T follicular helper cell (primary cell): ENCODE results near the gene MT1X.
A peak's percentile ranks its signal among the peaks of the same experiment; 100 is the strongest.
"Not testable (repeated sequence)": the region's sequence is repeated elsewhere in the genome, so short reads cannot be mapped to it uniquely, and the experiment has no call there.

ENCODE experiments used
- DNase-seq: peaks from one replicate; pipeline ENCODE4 v3.0.0-alpha.2; 2020; ENCODE audit warnings: low read depth

MT1X gene

DNA sequence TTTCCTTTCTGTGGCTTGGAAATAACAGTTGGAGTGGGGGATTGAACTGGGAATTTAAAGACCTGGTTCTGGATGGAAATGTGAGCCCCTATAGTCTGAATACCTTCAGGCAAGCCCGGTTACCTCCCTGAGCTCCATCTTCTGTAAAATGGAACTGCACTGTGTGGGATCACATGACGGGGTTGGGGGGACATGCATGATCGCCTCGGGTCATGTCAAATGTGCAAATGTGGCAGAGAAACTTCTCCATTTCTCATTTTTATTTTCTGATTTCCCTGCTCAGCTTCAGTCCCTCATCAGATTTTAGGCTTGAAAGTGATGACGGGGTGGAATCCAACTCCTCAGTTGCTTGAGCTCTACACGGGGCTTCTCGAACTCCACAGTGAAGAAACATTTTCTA is 29.1 kb upstream of the MT1X start:
- DNase-seq, result no peak

DNA sequence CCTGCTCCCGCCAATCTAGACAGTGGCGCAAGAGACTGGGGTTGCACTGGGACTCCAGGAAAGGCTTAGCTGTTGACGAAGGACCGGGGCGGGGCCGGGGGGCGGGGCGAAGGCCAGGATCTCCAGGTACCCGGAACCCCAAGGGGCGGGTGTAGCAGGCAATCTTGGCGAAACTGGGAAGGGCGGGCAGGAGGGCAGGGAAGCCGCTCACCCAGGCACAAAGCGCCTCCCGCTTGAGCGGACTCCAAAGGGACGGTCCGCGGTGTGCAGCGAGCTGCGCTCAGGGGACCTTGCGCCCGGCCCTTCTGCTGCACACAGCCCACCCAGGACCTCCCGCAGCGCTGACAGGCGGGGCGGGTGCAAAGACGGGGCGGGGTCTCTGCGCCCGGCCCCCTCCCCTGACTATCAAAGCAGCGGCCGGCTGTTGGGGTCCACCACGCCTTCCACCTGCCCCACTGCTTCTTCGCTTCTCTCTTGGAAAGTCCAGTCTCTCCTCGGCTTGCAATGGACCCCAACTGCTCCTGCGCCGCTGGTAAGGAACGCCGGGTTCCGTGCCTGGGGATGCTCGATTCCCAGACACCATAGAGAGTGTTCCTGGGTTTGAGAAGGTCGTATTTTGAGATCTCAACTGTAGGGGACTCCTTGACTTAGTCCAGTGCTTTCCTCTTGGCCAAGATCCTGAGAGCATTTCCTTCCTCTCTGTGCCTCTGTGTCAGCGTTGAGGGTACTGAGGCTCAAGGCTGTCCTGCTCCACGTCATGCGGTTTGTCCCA is 24.5 kb upstream of the MT1X start, which contains the start of gene MT1F:
TSS of gene MT1F (plus strand) at position 405 of the 772 bp plus-strand sequence. CDS start at position 505, 100 bp downstream.
- DNase-seq, result peak; percentile 59

DNA sequence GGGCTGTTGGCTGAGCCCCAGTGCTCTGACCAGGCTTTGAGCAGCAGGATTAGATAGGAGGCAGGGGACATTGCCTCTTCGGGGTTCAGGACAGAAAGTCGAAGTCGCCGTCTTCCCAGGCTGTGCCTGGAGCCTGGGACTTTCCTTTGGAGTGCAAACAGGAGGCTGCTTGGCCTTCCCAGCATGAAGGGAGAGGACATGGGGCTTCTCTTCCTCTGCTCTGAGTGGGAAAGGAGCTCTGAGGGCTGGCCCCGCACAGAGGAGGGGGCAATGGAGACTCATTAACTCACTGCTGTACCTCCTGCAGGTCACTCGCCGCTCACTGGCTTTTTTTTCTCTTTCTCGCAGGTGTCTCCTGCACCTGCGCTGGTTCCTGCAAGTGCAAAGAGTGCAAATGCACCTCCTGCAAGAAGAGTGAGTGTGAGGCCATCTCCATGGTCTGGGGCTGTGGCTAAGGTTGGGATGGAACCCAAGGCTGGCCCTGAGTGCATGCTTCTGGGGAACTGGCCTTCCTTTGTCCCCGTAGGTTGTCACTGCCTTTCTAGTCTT is 23.9 kb upstream of the MT1X start:
- no peak for DNase-seq

DNA sequence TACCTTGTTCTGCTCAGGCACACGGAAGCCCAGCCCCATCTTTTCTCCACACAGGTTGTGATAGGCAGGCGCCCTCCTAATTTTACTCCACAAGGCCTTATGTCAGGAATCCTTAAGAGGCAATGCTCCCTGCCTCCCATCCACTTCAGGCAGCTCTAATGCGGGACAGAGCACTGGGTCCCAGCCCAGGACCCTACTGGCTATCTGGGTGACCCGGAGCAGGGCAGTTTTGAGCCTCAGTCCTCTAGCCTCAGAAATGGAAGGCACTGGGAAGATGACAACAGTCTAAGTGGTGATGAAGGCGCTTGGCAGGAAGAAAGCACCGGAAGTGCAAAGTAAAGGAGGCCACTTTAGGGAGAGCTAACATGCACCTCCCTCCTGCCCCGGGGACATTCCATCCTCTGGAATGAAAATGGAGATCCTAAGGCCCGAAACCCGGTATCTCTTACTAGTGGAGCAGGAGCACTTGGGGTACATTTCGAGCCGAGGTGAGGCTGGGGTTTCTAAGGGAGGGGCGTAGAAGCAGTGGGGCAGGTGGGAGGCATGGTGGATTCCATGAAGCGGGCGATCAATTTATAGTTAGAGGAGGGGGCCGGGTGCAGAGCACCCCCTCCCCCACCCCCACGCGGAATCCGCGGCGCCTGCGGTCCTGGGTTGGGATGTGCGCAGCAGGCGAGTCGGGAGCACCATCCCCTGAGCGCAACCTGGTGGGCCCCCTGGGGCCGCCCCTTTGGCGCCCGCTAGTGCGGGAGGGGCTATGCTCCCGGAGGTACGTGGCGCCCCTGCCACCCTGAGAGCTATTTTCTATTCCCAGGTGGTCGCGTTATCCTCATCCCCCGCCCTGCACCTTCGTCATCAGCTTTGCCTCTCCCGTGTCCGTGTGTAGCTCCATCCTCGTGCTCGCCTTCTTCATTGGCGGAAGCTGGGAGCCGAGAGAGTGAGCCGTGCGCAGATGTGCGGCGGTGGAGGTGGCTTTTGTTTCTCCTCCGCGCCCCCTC is 19.6 kb upstream of the MT1X start:
- no peak for DNase-seq

DNA sequence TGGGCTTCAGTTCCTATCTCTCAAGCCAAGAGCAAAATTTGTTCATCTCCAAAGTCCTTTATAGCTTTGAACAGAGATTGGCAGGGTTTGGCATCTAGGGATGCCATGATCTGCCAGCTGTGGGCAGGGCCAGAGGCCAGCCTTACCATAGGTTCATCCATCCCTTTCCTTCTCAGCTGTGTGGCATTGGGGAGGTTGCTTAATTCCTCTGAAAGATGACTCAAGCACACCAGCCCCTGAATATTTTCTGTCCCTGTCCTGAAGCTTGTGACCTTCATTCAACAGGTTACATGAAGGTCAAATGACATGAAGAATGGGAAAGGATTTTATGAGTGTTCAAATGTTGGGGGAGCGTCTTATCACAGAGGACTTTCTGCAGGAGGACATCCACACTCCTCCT is 17.8 kb upstream of the MT1X start:
- no peak for DNase-seq

DNA sequence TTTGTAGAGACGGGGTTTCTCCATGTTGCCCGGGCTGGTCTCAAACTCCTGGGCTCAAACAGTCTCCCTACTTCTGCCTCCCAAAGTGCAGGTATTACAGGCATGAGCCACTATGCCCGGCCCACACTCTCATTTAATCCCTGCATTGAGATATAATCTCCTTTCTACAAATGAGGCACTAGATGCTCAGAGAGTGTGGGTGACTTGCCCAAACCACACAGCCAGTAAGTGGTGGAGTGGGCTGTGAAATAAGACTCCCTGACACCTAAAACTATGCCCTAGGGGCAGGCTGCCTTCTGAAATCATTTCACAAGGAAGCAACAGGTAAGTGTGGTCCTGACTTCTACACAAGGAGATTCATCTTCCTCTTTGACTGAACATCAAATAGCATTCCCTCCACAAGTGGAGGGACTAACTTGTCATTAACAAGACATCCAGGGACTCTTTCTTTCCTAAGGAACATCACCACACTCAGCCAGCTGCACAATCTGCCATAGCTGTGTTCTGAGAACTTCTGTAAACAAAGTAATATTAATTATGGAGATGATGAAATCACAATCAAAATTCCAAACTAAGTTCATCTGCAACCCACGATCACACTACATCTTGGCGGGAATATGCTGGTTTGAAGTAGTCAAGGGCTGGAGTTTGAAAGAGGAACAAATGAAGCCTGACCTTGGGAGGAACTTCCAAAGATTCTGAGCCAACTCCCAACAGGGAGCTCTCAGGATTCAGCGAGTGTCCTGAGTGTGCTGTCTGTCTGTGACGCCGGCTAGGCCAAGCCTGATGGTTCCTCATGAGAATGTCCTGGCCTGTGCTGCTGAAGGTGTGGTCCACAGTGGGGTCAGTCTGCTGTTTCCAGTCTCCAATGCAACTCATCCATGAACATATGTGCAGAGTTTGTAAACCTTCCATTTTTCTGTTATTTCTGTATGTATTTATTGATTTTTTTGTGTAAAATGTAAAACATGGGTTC is 16.7 kb upstream of the MT1X start:
- DNase-seq, result not testable (repeated sequence)

DNA sequence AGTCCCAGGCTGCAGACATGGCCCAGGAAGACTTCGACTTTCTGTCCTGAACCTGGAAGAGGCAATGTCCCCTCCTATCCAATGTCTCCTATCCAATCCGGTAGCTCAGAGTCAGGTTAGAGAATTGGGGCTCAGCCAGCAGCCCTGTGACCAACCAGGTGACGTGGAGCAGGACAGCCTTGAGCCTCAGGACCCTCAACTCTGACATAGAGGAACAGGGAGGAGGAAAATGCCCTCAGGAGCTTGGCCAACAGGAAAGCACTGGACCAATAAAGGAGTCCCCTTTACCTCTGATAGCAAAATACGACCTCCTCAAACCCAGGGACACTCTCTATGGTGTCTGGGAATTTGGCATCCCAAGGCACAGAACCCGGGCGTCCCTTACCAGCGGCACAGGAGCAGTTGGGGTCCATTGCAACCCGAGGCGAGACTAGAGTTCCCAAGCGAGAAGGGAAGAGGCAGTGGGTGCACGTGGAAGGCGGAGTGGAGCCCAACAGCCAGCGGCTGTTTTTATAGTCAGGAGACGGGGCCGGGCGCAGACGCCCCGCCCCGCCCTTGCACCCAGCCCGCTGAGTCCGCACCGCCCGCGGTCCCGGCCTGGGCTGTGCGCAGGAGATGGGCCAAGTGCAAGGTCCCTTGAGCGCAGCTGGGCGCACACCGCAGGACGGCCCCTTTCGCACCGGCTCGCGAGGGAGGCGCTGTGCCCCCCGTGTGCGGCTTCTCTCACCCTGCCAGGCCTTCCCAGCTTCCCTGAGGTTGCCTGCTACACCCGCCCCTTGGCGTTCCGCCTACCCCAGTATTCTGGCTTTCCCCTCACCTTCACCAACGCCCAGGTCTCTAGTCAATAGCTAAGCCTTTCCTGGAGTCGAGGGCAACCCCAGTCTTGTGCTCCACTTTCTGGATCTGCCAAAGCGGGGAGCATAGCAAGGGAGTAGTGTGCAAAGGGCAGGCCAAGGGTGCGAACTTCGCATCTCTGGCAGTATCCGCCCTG is 14.4 kb upstream of the MT1X start, which contains the start of gene MT1G:
TSS of gene MT1G (minus strand) at position 485 of the 991 bp plus-strand sequence. CDS start at position 413, 72 bp downstream.
- no peak for DNase-seq

DNA sequence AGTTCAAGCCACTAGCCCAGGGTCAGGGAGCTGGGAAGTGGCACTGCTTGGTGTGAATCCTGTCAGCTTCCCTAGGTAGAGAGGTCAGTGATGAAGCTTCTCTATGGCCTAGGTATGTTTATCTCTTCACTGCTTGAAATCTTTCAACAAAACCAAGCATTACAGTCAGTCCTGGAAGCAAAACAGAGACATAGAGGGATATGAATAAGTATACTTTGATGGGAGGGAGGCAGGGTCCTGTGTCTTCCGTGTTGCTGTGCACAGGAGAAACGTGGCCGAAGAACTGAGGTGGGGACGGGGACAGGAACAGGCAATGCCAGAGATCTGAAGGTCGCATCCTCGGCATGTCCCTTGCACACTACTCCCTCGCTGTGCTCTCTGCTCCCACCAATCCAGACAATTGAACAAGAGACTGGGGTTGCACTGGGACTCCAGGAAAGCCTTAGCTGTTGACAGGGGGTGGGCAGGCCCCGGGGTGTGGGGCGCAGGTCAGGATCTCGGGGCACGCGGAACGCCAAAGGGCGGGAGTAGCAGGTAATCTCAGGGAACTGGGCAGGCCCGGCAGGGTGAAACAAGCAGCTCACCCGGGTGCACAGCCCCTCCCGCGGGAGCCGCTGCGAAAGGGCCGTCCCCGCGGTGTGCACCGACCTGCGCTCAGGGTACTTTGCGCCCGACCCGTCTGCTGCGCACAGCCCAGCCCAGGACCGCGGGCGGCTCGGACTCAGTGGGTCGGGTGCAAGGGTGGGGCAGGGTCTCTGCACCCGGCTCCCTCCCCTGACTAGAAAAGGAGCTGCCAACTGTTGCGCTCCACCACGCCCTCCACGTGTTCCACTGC is 13.0 kb upstream of the MT1X start, which contains the start of gene MT1H:
TSS of gene MT1H (plus strand) at position 810 of the 835 bp plus-strand sequence. CDS start 71 bp downstream, outside the sequence.
- no peak for DNase-seq

DNA sequence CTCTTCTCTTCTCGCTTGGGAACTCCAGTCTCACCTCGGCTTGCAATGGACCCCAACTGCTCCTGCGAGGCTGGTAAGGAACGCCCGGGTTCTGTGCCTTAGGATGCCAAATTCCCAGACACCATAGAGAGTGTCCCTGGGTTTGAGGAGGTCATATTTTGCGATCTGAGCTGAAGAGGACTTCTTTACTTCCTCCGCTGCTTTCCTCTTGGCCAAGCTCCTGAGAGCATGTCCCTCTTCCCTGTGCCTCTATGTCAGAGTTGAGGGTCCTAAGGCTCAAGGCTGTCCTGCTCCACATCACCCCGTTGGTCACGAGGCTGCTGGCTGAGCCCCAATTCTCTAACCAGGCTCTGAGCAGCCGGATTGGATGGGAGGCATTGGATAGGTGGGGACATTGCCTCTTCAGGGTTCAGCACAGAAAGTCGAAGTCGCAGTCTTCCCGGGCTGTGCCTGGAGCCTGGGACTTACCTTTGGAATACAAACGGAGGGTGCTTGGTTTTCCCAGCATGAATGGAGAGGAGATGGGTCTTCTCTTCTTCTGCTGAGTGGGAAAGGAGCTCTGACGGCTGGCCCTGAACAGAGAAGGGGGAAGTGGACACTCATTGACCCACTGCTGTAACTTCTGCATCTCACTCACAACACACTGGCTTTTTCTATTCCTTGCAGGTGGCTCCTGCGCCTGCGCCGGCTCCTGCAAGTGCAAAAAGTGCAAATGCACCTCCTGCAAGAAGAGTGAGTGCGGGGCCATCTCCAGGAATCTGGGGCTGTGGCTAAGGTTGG is 12.2 kb upstream of the MT1X start:
- no peak for DNase-seq

DNA sequence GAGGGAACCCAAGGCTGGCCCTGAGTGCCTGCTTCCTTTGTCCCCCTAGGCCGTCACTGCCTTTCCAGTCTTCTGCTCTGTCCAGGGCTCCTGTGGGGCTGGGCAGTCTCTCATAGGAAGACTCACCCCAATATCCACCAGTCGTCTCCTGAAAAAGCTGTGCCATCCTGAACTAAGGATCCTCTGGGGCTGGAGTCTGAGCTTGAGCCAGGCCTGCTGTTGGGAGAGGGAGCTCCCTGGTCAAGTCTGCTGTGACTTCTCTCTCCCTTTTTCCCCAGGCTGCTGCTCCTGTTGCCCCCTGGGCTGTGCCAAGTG is 11.7 kb upstream of the MT1X start:
- no peak for DNase-seq

DNA sequence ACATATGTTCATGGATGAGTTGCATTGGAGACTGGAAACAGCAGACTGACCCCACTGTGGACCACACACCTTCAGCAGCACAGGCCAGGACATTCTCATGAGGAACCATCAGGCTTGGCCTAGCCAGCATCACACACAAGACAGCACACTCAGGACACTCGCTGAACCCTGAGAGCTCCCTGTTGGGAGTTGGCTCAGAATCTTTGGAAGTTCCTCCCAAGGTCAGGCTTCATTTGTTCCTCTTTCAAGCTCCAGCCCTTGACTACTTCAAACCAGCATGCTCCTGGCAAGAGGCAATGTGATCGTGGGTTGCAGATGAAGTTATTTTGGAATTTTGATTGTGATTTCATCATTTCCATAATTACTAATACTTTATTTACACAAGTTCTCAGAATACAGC is 10.6 kb upstream of the MT1X start:
- DNase-seq, result not testable (repeated sequence)

DNA sequence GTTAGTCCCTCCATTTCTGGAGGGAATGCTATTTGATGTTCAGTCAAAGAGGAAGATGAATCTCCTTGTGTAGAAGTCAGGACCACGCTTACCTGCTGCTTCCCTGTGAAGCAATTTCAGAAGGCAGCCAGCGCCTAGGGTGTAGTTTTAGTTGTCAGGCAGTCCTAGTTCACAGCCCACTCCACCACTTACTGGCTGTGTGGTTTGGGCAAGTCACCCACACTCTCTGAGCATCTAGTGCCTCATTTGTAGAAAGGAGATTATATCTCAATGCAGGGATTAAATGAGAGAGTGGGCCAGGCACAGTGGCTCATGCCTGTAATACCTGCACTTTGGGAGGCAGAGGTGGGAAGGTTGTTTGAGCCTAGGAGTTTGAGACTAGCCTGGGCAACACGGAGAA is 10.1 kb upstream of the MT1X start:
- not testable (repeated sequence) for DNase-seq

DNA sequence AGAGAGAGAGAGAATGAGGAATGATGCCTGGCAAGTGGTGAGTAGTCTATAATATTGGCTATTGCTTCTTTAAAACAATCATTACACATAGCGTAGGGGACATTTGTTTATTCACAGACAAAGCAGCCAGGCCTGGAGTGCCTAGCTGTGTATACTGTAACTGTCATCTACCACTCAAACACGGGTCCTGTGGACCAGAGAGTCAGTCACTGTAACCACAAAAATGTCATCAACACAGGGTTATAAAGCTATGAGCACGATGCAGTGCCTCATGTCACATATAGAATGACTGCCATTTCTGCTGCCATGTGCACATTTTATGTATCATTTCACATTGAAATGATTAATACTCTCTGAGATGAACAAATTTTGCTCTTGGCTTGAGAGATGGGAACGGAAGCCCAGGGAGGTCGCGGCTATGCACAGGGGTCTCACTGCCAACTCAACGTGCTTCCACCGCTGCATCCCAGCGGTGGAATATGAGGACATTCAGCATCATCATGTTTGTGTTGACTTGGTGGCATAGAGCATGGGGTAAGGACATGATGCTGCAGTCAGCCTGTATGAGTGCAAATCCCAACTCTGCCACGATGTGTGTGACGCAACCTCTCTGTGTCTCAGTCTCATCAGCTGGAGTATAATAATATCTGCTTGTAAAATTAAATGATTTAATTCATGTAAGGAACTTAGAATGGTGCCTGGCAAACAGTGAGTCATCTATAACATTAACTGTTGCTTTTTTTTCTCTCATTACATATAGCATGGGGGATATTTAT is 9.3 kb upstream of the MT1X start:
- no peak for DNase-seq

DNA sequence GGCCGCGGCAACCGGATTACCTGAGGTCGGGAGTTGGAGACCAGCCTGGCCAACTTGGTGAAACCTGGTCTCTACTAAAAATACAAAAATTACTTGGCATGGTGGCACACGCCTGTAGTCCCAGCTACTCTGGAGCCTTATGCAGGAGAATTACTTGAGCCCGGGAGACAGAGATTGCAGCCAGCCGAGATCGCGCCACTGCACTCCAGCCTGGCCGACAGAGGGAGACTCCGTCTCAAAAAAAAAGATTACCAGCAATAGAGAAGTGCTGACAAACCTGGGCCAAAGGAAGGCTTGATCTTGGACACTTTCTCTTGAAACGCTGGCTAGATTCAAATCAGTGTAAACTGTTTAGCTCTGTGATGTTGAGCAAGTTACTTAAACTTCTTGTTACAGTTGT is 8.3 kb upstream of the MT1X start:
- DNase-seq, result no peak

DNA sequence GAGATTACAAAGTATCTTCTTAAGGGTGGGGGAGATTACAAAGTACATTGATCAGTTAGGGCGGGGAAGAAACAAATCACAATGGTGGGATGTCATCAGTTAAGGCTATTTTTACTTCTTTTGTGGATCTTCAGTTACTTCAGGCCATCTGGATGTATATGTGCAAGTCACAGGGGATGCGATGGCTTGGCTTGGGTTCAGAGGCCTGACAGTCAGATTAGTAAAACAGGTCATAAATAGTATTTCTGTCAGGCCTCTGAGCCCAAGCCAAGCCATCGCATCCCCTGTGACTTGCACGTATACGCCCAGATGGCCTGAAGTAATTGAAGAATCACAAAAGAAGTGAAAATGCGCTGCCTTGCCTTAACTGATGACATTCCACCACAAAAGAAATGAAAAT is 7.7 kb upstream of the MT1X start:
- not testable (repeated sequence) for DNase-seq

DNA sequence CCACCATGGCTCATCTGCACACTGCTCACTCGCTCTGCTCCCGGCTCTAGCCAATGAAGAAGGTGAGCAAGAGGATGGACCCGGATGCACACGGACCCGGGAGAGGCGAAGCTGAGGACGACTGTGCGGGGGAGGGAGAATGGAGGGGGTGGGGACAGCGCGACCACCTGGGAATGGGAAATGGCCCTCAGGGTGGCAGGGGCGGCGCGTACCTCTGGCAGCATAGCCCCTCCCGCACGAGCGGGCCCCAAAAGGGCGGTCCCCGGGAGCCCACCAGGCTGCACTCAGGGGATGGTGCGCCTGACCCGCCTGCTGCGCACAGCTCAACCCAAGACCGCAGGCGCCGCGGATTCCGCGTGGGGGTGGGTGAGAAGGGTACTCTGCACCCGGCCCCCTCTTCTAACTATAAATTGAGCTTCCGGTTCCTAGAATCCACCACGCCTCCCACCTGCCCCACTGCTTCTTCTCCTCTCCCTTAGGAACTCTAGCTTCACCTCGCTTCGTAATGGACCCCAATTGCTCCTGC is 6.5 kb upstream of the MT1X start:
- peak; percentile 17 for DNase-seq

DNA sequence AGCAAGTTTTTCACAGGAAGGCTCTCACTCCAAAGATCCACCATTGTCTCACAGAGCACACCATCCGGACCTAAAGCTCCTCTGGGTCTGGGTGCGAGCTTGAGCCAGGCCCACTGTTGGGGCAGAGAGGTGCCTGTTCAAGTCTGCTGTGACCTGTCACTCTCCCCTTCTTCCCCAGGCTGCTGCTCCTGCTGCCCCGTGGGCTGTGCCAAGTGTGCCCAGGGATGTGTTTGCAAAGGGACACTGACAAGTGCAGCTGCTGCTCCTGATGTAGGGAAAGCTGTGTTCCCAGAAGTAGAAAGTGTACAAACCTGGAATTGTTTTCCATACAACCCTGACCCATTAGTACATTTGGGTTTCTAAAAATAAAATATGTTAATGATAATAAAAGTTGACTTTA is 4.8 kb upstream of the MT1X start:
- no peak for DNase-seq
